Aorta (tissue), 5 donors: ENCODE measurements around the gene TEAD4. TPM values are rescaled to one million over a fixed set of nuclear protein-coding genes. Genes with fewer than 3 reads are reported as not detected.

Experiments
- ATAC-seq: fragments of 200-7000 bp; cut with Tn5 transposase; one replicate; pipeline ENCODE4 v1.9.1; 2022; ENCODE audit warnings: moderate library complexity; ENCODE audit not compliant: low FRiP score
- DNase-seq, 2 donors: peaks; one replicate each; pipeline ENCODE4 v3.0.0-alpha.2; 2020
- H3K27ac ChIP-seq, 2 donors: one replicate each; pipeline ENCODE4 v1.5.1; 2013; ENCODE audit warnings: low read length in 2 of 2, mild to moderate bottlenecking in 2 of 2, moderate library complexity in 2 of 2, control low read depth in 1 of 2, inconsistent platforms in 1 of 2, low read depth in 1 of 2
- H3K27me3 ChIP-seq, 2 donors: one replicate each; pipeline ENCODE4 v1.6.1; 2013; ENCODE audit warnings: control low read depth in 1 of 2, low read length in 1 of 2, mild to moderate bottlenecking in 1 of 2, moderate library complexity in 1 of 2; ENCODE audit not compliant: insufficient read depth in 2 of 2, control insufficient read depth in 1 of 2
- H3K36me3 ChIP-seq, 2 donors: one replicate each; pipeline ENCODE4 v1.6.1; 2013; ENCODE audit warnings: control low read depth in 1 of 2, low read length in 1 of 2, mild to moderate bottlenecking in 1 of 2; ENCODE audit not compliant: insufficient read depth in 2 of 2, control insufficient read depth in 1 of 2
- H3K4me1 ChIP-seq, 2 donors: one replicate each; pipeline ENCODE4 v1.6.1; 2013; ENCODE audit warnings: low read length in 2 of 2, control low read depth in 1 of 2, mild to moderate bottlenecking in 1 of 2, moderate library complexity in 1 of 2; ENCODE audit not compliant: insufficient read depth in 2 of 2, control insufficient read depth in 1 of 2
- H3K4me3 ChIP-seq, 2 donors: one replicate each; pipeline ENCODE4 v1.5.1; 2013; ENCODE audit warnings: low read length in 2 of 2, control low read depth in 1 of 2, mild to moderate bottlenecking in 1 of 2
- H3K9me3 ChIP-seq: one replicate; pipeline ENCODE4 v1.6.1; 2013; ENCODE audit warnings: mild to moderate bottlenecking, low read length; ENCODE audit not compliant: control insufficient read depth
- WGBS, 2 donors: extraction: QIAGEN DNeasy Blood & Tissue Kit; methylation state at CpG; one replicate each; pipeline ENCODE4 v1.1.7; 2013; 5-methylcytosine and 5-hydroxymethylcytosine counted together
- intact Hi-C, 2 donors: fragments of 100-400 bp; cut with DNase I; formaldehyde crosslinking; loops; one replicate each; pipeline versions ENCODE4 v1.14.2 to v1.15.0; 2022
- polyA plus RNA-seq, 2 donors: library from polyadenylated mRNA; stranded (reverse); fragments of 200-250 nt; gene quantifications; one replicate each; pipeline ENCODE4 v1.2.3, GENCODE V29; 2013
- total RNA-seq, 2 donors: library from RNA; stranded (reverse); fragmentation: NEBNext Ultra II Directional; extraction: Animal tissue kit (Norgen Biotek cat#: 25700); gene quantifications; one replicate each; pipeline ENCODE4 v1.2.1, GENCODE V29; 2021
- donor health status: healthy with polysubstance abuse.
- donor health status: Bipolar disorder and iron deficiency.
- donor health status: DM: no; HTN: no; CAD: no.
- donor health status: DM: no; HTN: no; CAD: no.
- donor health status: DM: yes; HTN: yes; CAD: no.

TEAD4 gene
- total and polyA plus RNA-seq, 4 donors: 8.9 to 29.0 (median 20.2) TPM

GRCh38 chr12:3022961-3023360, 63.8 kb downstream of the TEAD4 start:
- no peaks in the 10 kb centered on the region for H3K27me3 ChIP-seq
- no peaks in the 10 kb centered on the region for H3K9me3 ChIP-seq
- H3K4me3 ChIP-seq: no peak overlapping the region
- H3K4me1 ChIP-seq: no peaks in the 10 kb centered on the region
- no peak for ATAC-seq
- WGBS, 2 donors: 90 to 91% methylated on average over 8 of the region's 8 CpGs
- no peak for DNase-seq
- intact Hi-C loops: no loop called here
- no peak overlapping the region for H3K27ac ChIP-seq
- H3K36me3 ChIP-seq: peaks cover 0 to 4% of the 10 kb centered on the region in 2 donors

GRCh38 chr12:3028108-3028507, 68.9 kb downstream of the TEAD4 start:
- intact Hi-C loops: no loop called here

GRCh38 chr12:3030821-3031429, 71.7 kb downstream of the TEAD4 start:
- Histone ChIP-seq H3K27me3 (no peaks in the 10 kb centered on the region), H3K4me1 (no peaks in the 10 kb centered on the region), H3K27ac (no peak overlapping the region), H3K36me3 (no peaks in the 10 kb centered on the region), H3K4me3 (no peak overlapping the region), H3K9me3 (no peaks in the 10 kb centered on the region)
- WGBS, 2 donors: 87 to 89% methylated on average over 19 to 21 of the region's 21 CpGs
- DNase-seq (no peak), ATAC-seq (no peak)
- intact Hi-C loops: loop anchor here in 1 of 2 donors (10.0 kb wide), 1 partner anchor 146 kb away; no protein-coding TSS in a partner anchor

More at GRCh38 chr12:3028108-3028507, 68.9 kb downstream of the TEAD4 start:
- H3K9me3 ChIP-seq: no peaks in the 10 kb centered on the region
- WGBS, 2 donors: 79% methylated on average over 7 of the region's 7 CpGs
- no peak overlapping the region for H3K27ac ChIP-seq
- ATAC-seq (no peak), DNase-seq (no peak)
- H3K36me3 ChIP-seq: no peaks in the 10 kb centered on the region
- H3K4me1 ChIP-seq: no peaks in the 10 kb centered on the region
- H3K4me3 ChIP-seq: no peak overlapping the region
- H3K27me3 ChIP-seq: no peaks in the 10 kb centered on the region

- DNase-seq (no peak), ATAC-seq (no peak)
- 86 to 92% methylated on average over 12 of the region's 12 CpGs for WGBS, 2 donors
- intact Hi-C loops: loop anchor here in 1 of 2 donors (10.0 kb wide), 1 partner anchor 147 kb away; no protein-coding TSS in a partner anchor
- H3K36me3 ChIP-seq: no peaks in the 10 kb centered on the region
- no peak overlapping the region for H3K4me3 ChIP-seq
- H3K27me3 ChIP-seq: no peaks in the 10 kb centered on the region
- H3K27ac ChIP-seq: no peak overlapping the region
- H3K4me1 ChIP-seq: no peaks in the 10 kb centered on the region
- no peaks in the 10 kb centered on the region for H3K9me3 ChIP-seq
Observed at GRCh38 chr12:3032161-3032560, 73.0 kb downstream of the TEAD4 start.

- Histone ChIP-seq H3K9me3 (no peaks in the 10 kb centered on the region), H3K27ac (no peak overlapping the region), H3K27me3 (no peaks in the 10 kb centered on the region), H3K36me3 (no peaks in the 10 kb centered on the region), H3K4me3 (no peak overlapping the region), H3K4me1 (no peaks in the 10 kb centered on the region)
- ATAC-seq (peak; percentile 39), DNase-seq (peak; percentile 32 to 74)
- 84% methylated on average over 26 to 27 of the region's 27 CpGs for WGBS, 2 donors
- intact Hi-C loops: loop anchor here in 1 of 2 donors (10.0 kb wide), 1 partner anchor 148 kb away; no protein-coding TSS in a partner anchor
Observed at GRCh38 chr12:3032770-3033538, 73.8 kb downstream of the TEAD4 start.

- ATAC-seq: no peak
- Histone ChIP-seq H3K36me3 (no peaks in the 10 kb centered on the region), H3K27me3 (no peaks in the 10 kb centered on the region), H3K4me1 (no peaks in the 10 kb centered on the region), H3K27ac (no peak overlapping the region), H3K9me3 (no peaks in the 10 kb centered on the region), H3K4me3 (no peak overlapping the region)
- intact Hi-C loops: loop anchor here in 1 of 2 donors (10.0 kb wide), 1 partner anchor 149 kb away; no protein-coding TSS in a partner anchor
- WGBS, 2 donors: 86 to 91% methylated on average over 8 of the region's 8 CpGs
- DNase-seq: peak; percentile 32 to 58
Observed at GRCh38 chr12:3033539-3033867, 74.3 kb downstream of the TEAD4 start.

- 45 to 48% methylated on average over 10 of the region's 10 CpGs for WGBS, 2 donors
- H3K4me3 ChIP-seq: no peak overlapping the region
- no peaks in the 10 kb centered on the region for H3K27me3 ChIP-seq
- no peaks in the 10 kb centered on the region for H3K9me3 ChIP-seq
- intact Hi-C loops: loop anchor here in 1 of 2 donors (10.0 kb wide), 1 partner anchor 149 kb away; no protein-coding TSS in a partner anchor
- peak; percentile 64 for ATAC-seq
- peaks cover 2 to 4% of the 10 kb centered on the region in 2 donors for H3K36me3 ChIP-seq
- DNase-seq: peak; percentile 59 to 86
- H3K4me1 ChIP-seq: no peaks in the 10 kb centered on the region
- H3K27ac ChIP-seq: no peak overlapping the region
Observed at GRCh38 chr12:3034067-3034750, 75.0 kb downstream of the TEAD4 start.

GRCh38 chr12:3035171-3035570, 76.0 kb downstream of the TEAD4 start:
- H3K27ac ChIP-seq: no peak overlapping the region
- WGBS, 2 donors: 70 to 78% methylated on average over 5 of the region's 5 CpGs
- intact Hi-C loops: loop anchor here (5.0 to 10.0 kb wide), 3 partner anchors 150 to 183 kb away; partner anchors contain the start of gene TEX52 (in 1 of the 2)

More at GRCh38 chr12:3035171-3035570, 76.0 kb downstream of the TEAD4 start:
- ATAC-seq (no peak), DNase-seq (peak; percentile 18 to 47)
- H3K4me3 ChIP-seq: no peak overlapping the region
- H3K9me3 ChIP-seq: no peaks in the 10 kb centered on the region
- H3K36me3 ChIP-seq: peaks cover 2 to 4% of the 10 kb centered on the region in 2 donors
- H3K27me3 ChIP-seq: no peaks in the 10 kb centered on the region
- no peaks in the 10 kb centered on the region for H3K4me1 ChIP-seq
